Measurements from ENCODE around the gene UGT2B28.
A peak's percentile ranks its signal among the peaks of the same experiment; 100 is the strongest.
"Not testable (repeated sequence)": the region's sequence is repeated elsewhere in the genome, so short reads cannot be mapped to it uniquely, and the experiment has no call there.

Gene UGT2B28

GRCh38 chr4:69280081-69280480, at the start of gene UGT2B28:
Gene UGT2B28, plus strand, starts transcription at chr4:69280475. Its CDS starts 26 bp downstream, at chr4:69280501.
- not testable (repeated sequence) for DNase-seq (ENCODE audit: low spot score)

DNA sequence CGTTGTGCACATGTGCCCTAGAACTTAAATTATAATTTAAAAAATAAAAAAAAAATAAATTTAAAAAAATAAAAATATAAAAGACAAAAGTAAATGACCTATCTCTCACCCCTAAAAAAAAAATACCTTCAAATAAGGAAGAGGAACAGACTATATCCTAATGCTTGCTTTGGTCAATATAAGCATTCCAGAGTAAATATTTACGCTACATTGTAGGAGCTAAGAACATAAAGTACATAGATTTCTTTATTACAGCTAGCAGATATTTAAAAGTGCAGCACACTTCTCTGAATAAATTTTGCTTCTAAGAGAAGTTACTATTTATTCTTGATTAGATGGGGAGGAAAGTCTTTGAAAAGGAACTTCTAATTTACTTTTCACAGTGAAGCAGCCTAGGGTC, 41.2 kb upstream of the UGT2B28 start:
- DNase-seq (ENCODE audit: low spot score): no peak

DNA sequence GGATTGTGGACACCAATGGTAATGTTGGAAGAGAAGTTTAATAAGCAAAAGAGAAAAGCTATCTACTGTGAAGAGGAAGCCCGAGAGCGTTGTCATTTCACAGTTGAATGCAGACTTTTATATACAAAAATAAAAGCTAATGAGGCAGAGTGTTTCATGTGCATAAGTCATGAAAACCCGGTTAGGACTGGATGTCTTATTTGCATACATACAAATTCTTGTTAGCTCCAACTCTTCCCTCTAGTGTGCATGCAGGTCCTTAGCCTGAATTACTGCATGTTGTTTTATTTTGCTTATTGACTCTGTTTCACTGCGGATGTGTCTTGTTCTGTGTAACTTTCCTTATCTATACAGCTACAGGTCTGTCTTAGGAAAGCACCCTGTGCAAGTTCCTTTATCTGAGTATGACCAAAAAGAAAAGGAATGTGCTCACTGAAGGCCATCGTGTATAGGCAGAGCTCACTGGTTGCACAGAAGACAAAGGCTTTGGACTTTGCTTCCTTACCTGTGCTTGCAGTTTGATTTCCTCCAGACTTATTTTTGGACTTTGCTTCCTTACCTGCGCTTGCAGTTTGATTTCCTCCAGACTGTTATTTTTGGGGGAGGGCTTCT, 40.6 kb upstream of the UGT2B28 start:
- DNase-seq (ENCODE audit: low spot score): peak; percentile 15

- not testable (repeated sequence) for DNase-seq (ENCODE audit: low spot score)
Observed at GRCh38 chr4:69240787-69241186, 39.5 kb upstream of the UGT2B28 start.

DNA sequence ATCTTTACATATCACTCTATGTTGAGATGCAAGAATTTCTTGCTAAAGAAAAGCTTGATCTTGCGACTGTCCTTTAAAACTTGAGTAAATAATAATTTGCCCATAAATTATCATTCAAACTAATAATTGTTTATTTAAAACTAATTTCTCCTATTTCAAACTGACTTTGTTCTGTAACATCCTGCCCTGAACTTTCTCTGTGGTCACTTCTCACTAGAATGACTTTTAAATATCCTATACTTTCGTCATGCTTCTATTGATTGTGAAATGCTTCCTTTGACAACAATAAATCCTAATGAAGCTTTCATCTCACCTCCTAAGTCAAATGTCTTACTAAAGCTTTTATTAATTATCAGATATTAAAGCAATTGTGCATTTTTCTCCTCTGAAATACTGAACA, 38.5 kb upstream of the UGT2B28 start:
- not testable (repeated sequence) for DNase-seq (ENCODE audit: low spot score)

DNA sequence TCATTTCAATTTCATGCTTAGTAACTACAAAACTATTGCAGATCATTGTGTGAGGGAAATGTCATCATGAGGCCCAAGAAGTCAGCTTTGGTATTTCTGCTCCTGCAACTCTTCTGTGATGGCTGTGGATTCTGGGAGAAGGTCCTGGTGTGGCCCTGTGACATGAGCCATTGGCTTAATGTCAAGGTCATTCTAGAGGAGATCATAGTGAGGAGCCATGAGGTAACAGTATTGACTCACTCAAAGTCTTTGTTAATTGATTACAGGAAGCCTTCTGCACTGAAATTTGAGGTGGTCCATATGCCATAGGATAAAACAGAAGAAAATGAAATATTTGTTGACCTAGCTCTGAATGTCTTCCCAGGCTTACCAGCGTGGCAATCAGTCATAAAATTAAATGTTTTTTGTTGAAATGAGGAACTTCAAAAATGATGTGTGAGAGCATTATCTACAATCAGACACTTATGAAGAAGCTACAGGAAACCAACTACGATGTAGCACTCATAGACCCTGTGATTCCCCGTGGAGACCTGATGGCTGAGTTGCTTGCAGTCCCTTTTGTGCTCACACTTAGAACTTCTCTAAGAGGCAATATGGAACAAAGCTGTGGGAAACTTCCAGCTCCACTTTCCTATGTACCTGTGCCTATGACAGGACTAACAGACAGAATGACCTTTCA, 37.6 kb upstream of the UGT2B28 start:
- not testable (repeated sequence) for DNase-seq (ENCODE audit: low spot score)

- not testable (repeated sequence) for DNase-seq (ENCODE audit: low spot score)
Observed at GRCh38 chr4:69250884-69251283, 29.4 kb upstream of the UGT2B28 start.

GRCh38 chr4:69253147-69253772, 27.0 kb upstream of the UGT2B28 start:
- DNase-seq (ENCODE audit: low spot score): not testable (repeated sequence)

DNA sequence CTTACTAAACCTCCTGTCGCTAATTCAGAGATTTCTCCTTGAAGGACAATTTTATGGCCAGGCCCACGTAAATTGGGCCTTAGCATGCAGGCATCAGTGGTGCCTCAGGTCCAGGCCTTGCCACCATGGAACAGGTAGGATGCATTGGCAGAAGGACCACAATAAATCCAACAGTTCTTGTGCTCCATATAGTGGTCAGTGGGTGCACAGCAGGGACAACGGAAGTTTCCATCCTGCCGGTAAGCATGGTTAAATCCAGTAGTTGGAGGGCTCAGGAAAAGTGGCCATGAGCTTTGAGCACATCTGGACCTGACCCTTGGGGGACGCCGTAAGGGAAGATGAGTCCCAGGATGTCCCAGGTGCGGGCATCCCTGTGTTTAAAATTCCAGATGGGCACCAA, 11.7 kb upstream of the UGT2B28 start:
- not testable (repeated sequence) for DNase-seq (ENCODE audit: low spot score)

DNA sequence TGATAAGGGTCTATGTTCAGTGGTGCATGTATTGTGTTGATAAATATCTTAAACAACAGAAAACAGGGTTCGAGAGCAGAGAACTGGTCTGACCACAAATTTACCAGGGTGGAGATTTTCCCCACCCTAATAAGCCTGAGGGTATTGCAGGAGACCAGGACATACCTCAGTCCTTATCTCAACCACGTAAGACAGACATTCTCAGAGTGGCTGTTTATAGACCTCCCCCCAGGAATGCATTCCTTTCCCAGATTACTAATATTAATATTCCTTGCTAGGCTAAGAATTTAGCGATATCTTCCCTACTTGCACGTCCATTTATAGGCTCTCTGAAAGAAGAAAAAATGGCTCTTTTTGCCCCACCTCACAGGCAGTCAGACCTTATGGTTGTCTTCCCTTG, 16.1 kb downstream of the UGT2B28 start:
- not testable (repeated sequence) for DNase-seq (ENCODE audit: low spot score)

- DNase-seq (ENCODE audit: low spot score): not testable (repeated sequence)
Observed at GRCh38 chr4:69308426-69309033, 28.3 kb downstream of the UGT2B28 start.

DNA sequence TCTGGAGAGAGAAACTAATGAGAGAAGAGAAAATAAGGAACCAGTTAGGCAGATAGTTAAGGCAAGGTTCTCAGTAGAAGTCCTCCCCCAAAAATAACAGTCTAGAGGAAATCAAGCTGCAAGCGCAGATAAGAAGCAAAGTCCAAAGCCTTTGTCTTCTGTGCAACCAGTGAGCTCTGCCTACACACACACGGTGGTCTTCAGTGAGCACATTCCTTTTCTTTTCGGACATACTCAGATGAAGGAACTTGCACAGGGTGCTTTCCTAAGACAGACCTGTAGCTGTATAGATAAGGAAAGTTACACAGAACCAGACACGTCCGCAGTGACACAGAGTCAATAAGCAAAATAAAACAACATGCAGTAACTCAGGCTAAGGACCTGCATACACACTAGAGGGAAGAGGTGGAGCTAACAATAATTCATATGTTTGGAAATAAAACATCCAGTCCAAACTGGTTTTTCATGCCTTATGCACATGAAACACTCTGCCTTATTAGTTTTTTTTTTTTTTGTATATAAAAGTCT, 29.3 kb downstream of the UGT2B28 start:
- not testable (repeated sequence) for DNase-seq (ENCODE audit: low spot score)

GRCh38 chr4:69310262-69310661, 30.0 kb downstream of the UGT2B28 start:
- not testable (repeated sequence) for DNase-seq (ENCODE audit: low spot score)

GRCh38 chr4:69317669-69318298, 37.5 kb downstream of the UGT2B28 start:
- DNase-seq (ENCODE audit: low spot score): not testable (repeated sequence)

DNA sequence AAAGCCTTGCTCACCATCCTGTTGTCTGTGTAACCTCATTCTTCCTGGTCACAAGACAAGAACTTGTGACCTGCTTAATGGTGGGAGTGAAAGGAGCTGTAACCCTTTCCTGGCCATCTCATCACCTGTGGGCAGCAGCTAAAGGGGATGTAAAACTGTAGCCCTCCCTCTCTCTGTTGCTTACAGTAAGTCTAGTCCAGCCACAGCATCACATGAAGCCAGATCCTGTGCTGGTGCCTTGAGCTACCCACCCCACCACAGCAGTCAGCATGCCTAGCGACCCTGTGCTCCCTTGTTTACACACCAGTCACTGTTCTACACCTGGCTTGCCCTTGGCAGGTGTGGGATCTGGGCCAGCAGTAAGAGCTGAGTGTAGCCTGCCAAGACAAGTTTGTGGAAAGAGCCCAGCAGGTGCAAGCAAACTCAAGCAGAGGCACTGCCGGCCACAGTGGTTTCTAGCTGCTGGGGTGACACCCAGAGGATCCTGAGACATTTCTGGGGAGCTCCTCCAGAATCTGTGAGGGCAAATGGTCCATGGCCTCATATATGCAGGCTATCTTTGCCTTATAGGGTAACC, 41.0 kb downstream of the UGT2B28 start:
- no peak for DNase-seq (ENCODE audit: low spot score)

DNA sequence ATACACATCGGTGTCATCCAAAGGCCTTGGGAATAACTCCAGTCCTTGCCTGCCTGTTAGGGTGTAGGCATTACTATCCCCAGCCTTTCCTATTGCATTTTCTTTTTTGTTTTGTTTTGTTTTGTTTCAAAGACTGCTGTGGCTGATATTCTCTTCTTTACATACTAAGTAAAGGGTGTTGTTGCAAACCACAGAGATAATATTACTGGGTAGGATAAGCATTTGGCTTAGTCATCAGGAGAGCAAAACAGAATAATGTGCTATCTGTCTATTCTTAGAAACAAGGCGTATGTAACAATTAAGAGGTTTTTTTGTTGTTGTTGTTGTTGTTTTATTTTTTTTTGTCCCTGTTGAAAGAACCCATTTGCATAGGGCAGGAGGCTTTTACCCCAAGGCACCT, 41.8 kb downstream of the UGT2B28 start:
- DNase-seq (ENCODE audit: low spot score): no peak

DNA sequence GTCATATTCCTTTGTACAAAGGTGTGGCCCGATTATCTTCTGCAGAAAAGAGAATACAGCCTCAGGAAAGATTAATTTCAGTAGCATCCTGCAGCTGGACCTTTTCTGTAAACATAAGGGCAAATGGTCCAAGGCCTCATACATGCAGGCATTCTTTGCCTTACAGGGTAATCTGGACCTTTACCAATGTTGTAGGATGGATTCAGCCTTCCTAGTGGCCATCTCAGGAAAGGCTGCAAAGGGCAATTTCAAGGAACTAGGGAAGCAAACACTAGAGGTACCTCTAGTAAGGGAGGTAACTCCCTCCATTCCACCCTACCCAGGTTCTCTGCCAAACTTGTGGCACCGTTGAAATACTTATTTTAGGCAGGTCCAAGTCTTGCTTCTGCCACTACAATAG, 43.0 kb downstream of the UGT2B28 start:
- no peak for DNase-seq (ENCODE audit: low spot score)

DNA sequence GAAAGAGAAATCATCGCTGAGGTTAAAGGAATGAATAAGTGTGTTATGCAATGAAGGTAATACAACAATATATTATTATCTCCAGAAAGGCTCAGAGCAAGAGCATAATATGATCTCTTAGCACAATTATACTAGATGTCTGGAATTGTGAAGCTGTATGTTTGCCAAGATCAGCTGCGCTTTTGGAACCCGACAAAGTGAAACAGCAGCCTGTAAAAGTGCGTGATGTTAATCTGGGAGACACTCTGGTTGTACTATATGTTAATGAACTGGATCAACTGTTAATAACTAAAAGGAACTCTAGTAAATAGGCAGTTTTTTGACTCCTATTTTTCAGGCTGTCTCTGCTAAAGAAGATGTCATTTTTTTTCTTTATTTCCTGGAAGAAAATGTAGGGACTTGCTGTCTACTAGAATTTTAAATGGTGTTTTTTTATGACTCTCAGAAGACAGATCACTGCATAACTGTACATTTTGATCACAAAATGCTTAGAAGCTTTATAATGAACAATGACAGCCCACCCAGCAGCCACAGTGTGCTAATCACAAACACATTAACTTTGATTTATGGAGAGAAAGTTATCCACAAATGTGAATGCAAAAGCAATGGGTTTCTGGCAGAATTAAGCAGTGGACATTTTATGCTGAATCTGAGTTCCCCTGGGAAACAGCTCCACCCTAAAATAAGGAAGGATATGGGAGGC, 50.2 kb downstream of the UGT2B28 start:
- no peak for DNase-seq (ENCODE audit: low spot score)

DNA sequence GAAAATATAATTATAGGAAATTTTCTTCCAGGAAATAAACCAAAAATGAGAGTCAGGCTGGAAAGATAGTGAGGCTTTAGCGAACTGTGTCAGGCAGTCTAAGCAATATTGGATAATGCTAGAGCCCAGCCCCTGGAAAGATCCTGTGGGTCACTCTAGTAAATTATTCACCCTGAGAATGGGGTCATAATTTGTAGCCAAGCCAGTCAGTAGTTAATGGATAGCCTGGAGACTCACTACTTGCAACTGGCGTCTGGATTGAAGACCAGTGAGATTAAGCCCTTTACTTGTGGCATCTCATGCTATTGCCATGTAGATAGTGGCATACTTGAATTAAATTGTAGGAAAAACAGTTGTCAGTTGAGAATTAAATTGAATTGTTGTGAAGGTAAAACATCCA, 51.0 kb downstream of the UGT2B28 start:
- not testable (repeated sequence) for DNase-seq (ENCODE audit: low spot score)

DNA sequence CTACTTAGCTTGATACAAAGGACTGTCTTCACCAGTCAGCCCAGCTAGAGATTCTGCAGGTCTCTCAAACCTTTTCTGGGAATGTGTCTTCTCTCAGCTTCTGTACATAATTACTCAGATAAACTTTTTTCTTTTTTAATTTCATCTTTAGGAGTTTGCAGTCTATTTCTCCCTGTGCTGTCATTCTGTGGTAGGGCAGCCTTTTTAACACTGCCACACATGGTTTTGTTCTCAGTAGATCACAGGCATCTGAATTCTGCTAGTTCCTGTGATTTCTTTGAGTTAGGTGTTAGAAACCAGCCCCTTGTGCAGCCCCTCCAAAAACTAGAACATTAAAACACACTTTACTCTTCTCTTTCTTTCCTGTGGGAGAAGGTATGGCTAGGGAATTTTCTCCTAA, 55.2 kb downstream of the UGT2B28 start:
- DNase-seq (ENCODE audit: low spot score): not testable (repeated sequence)

GRCh38 chr4:69343114-69343513, 62.8 kb downstream of the UGT2B28 start:
- DNase-seq (ENCODE audit: low spot score): not testable (repeated sequence)
